ENCODE measurements around the gene WDR47. TPM values are rescaled to one million over a fixed set of nuclear protein-coding genes. Genes with fewer than 3 reads are reported as not detected.
"Not testable (repeated sequence)": the region's sequence is repeated elsewhere in the genome, so short reads cannot be mapped to it uniquely, and the experiment has no call there.

The WDR47 gene
- total RNA-seq, 4 donors from 2014 or later, result 45.8 to 89.2 (median 52.9) TPM

DNA sequence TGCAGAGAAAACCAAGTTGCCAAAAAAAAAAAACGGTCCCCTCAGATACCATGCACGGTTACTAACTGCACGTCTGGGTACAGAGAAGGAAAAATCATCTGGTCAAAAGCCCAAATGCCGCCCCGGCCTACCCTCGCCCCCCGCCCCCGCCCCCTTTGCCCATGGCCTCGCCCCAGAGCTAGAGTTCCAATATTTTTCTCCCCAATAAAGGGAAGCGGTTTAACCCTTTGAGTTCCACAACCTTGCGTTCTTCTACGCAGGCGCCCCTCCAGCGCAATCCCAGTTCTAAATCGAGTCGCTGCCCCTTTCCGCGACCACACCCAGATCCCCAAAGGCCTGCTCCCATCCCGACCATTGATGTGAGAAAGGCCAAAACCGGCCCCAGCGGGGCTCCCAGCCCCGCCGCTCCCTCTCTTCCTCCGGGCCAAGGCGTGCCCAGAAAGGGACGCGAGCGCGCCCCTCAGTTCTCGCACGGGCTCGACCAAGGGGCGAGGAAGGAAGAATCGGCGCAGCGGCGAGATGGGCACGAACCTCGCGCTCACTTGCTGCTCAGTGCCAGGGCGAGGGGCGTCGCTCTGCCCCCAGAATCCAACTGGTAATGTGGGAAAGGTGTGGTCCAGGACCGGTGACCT, 797 bp downstream of the WDR47 start:
- peak overlapping the region; percentile 91 for H3K27ac ChIP-seq
- TF ChIP-seq POLR2A (IDR thresholded peaks at IDR 0.05) (no peak), POLR2AphosphoS5 (IDR thresholded peaks at IDR 0.05) (no peak), EP300 (IDR thresholded peaks at IDR 0.05) (no peak)
- TF ChIP-seq, protein P1, sequence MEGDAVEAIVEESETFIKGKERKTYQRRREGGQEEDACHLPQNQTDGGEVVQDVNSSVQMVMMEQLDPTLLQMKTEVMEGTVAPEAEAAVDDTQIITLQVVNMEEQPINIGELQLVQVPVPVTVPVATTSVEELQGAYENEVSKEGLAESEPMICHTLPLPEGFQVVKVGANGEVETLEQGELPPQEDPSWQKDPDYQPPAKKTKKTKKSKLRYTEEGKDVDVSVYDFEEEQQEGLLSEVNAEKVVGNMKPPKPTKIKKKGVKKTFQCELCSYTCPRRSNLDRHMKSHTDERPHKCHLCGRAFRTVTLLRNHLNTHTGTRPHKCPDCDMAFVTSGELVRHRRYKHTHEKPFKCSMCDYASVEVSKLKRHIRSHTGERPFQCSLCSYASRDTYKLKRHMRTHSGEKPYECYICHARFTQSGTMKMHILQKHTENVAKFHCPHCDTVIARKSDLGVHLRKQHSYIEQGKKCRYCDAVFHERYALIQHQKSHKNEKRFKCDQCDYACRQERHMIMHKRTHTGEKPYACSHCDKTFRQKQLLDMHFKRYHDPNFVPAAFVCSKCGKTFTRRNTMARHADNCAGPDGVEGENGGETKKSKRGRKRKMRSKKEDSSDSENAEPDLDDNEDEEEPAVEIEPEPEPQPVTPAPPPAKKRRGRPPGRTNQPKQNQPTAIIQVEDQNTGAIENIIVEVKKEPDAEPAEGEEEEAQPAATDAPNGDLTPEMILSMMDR (IDR thresholded peaks at IDR 0.05), result no peak
- DNase-seq (ENCODE audit: low spot score in 2 of 2), result peak in 1 of 2 donors; percentile 70
- H3K9me3 ChIP-seq, result no peaks in the 10 kb centered on the region
- H3K4me3 ChIP-seq, result peak overlapping the region; percentile 94
- under 1% methylated on average over 28 of the region's 44 CpGs for WGBS
- H3K27me3 ChIP-seq, result no peaks in the 10 kb centered on the region
- H3K4me1 ChIP-seq, result peaks cover 23% of the 10 kb centered on the region
- no peaks in the 10 kb centered on the region for H3K36me3 ChIP-seq

DNA sequence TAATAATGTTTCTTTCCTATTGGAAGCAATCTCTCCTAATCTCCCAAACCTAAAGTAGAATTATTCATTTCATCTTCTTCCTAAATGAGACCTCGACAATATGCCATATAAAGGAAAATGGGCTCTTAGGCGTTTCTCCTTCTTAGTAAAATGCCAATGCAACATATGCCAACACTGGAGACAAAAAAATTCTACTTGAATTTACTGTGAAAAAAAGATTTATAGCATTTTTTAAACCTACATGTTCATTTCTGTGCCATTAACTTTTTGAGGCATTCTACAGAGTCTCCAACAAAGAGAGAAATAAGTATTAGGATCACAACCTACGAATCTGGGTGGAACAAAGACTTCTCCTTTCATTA, 1.3 kb downstream of the WDR47 start:
- 9% methylated on average over 3 of the region's 3 CpGs for WGBS

DNA sequence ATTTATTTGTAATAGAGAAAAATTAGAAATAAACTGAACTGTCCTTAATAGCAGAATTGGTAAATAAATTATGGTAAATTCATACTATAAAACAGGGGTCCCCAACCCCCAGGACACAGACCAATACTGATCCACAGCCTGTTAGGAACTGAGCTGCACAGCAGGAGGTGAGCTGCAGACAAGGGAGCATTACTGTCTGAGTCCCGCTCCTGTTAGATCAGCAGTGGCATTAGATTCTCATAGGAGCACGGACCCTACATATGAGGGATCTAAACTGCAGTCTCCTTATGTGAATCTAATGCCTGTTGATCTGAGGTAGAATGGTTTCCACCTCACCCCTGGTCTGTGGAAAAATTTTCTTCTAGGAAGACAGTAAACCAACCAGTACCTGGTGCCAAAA, 7.5 kb downstream of the WDR47 start:
- Histone ChIP-seq H3K27me3 (no peaks in the 10 kb centered on the region), H3K4me1 (peaks cover 2% of the 10 kb centered on the region), H3K36me3 (no peaks in the 10 kb centered on the region), H3K27ac (no peak overlapping the region), H3K4me3 (no peak overlapping the region), H3K9me3 (no peaks in the 10 kb centered on the region)
- 88% methylated on average over 2 of the region's 2 CpGs for WGBS
- no peak for DNase-seq (ENCODE audit: low spot score in 2 of 2)
- TF ChIP-seq, protein P1 (IDR thresholded peaks at IDR 0.05), result no peak
- TF ChIP-seq POLR2AphosphoS5 (IDR thresholded peaks at IDR 0.05) (no peak), POLR2A (IDR thresholded peaks at IDR 0.05) (no peak), EP300 (IDR thresholded peaks at IDR 0.05) (no peak)

More for the DNA sequence above, 1.3 kb downstream of the WDR47 start:
- TF ChIP-seq POLR2AphosphoS5 (IDR thresholded peaks at IDR 0.05) (no peak), POLR2A (IDR thresholded peaks at IDR 0.05) (no peak), EP300 (IDR thresholded peaks at IDR 0.05) (no peak)
- TF ChIP-seq, protein P1 (IDR thresholded peaks at IDR 0.05), result no peak
- no peaks in the 10 kb centered on the region for H3K27me3 ChIP-seq
- peak overlapping the region; percentile 94 for H3K4me3 ChIP-seq
- no peaks in the 10 kb centered on the region for H3K36me3 ChIP-seq
- DNase-seq (ENCODE audit: low spot score in 2 of 2), result no peak
- H3K4me1 ChIP-seq, result peaks cover 23% of the 10 kb centered on the region
- H3K9me3 ChIP-seq, result no peaks in the 10 kb centered on the region
- H3K27ac ChIP-seq, result peak overlapping the region; percentile 91

DNA sequence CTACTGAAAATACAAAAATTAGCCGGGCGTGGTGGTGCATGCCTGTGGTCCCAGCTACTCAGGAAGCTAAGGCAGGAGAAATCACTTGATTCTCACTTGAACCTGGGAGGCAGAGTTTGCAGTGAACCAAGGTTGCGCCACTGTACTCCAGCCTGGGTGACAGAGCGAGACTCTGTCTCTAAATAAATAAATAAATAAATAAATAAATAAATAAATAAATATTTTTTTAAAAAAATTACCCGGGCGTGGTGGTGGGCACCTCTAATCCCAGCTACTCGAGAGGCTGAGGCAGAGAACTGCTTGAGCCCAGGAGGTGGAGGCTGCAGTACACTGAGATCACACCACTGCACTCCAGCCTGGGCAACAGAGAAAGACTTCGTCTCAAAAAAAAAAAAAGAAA, 12.4 kb downstream of the WDR47 start:
- H3K27me3 ChIP-seq; H3K9me3 ChIP-seq; H3K4me1 ChIP-seq; H3K27ac ChIP-seq; H3K36me3 ChIP-seq; DNase-seq (ENCODE audit: low spot score in 2 of 2); H3K4me3 ChIP-seq: not testable (repeated sequence)
- WGBS, result 91% methylated on average over 8 of the region's 8 CpGs

GRCh38 chr1:109027841-109028240, 14.1 kb downstream of the WDR47 start:
- H3K9me3 ChIP-seq, result no peaks in the 10 kb centered on the region
- TF ChIP-seq, protein P1 (IDR thresholded peaks at IDR 0.05), result peak in 1 of 2 donors; percentile 21
- no peak for TF ChIP-seq EP300 (IDR thresholded peaks at IDR 0.05)
- peaks cover 2% of the 10 kb centered on the region for H3K36me3 ChIP-seq
- no peak overlapping the region for H3K4me3 ChIP-seq
- no peak overlapping the region for H3K27ac ChIP-seq
- no peaks in the 10 kb centered on the region for H3K4me1 ChIP-seq
- DNase-seq (ENCODE audit: low spot score in 2 of 2), result no peak
- H3K27me3 ChIP-seq, result no peaks in the 10 kb centered on the region

GRCh38 chr1:109025694-109026093, 16.2 kb downstream of the WDR47 start:
- WGBS, result 88% methylated on average over 6 of the region's 6 CpGs
- Histone ChIP-seq H3K36me3 (peaks cover 13% of the 10 kb centered on the region), H3K9me3 (no peaks in the 10 kb centered on the region), H3K27ac (no peak overlapping the region), H3K27me3 (no peaks in the 10 kb centered on the region), H3K4me1 (no peaks in the 10 kb centered on the region), H3K4me3 (no peak overlapping the region)
- DNase-seq (ENCODE audit: low spot score in 2 of 2), result no peak
- no peak for TF ChIP-seq POLR2AphosphoS5 (IDR thresholded peaks at IDR 0.05)
- TF ChIP-seq, protein P1 (IDR thresholded peaks at IDR 0.05), result no peak
- no peak for TF ChIP-seq EP300 (IDR thresholded peaks at IDR 0.05)
- TF ChIP-seq POLR2A (IDR thresholded peaks at IDR 0.05), result no peak

Data from suprapubic skin (tissue), 4 donors.